ENCODE measurements around the gene CLASP2. TPM values are rescaled to one million over a fixed set of nuclear protein-coding genes. Genes with fewer than 3 reads are reported as not detected.
"Not testable (repeated sequence)": the region's sequence is repeated elsewhere in the genome, so short reads cannot be mapped to it uniquely, and the experiment has no call there.

The CLASP2 gene
- total RNA-seq, 1 donor from 2014 or later: 85.8 TPM

DNA sequence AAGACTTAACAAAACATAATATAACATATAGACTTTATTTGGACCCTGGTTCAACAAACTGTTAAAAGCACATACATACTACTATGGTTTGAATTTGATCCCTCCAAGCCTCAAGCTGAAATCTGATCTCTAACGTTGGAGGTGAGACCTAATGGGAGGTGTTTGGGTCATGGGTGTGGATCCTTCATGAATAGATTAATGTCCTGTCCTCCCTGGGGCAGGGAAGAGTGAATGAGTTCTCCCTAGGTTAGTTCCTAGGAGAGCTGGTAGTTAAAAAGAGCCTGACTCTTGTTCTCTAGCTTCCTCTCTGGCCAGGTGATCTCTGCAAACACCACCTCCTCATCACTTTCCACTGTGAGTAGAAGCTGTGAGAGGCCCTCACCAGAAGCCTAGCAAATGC is 36.4 kb downstream of the CLASP2 start:
- Mint-ChIP-seq H3K4me3 (no peak overlapping the region), H3K9me3 (peaks cover 10% of the 10 kb centered on the region), H3K27me3 (no peaks in the 10 kb centered on the region), H3K36me3 (ENCODE audit: low read depth) (peaks cover 59% of the 10 kb centered on the region), H3K27ac (no peak overlapping the region), H3K4me1 (no peaks in the 10 kb centered on the region)
- POLR2A ChIA-PET: no interaction called here
- intact Hi-C loops (cut with micrococcal nuclease): no loop called here
- no peak for DNase-seq
- TF ChIP-seq CTCF (IDR thresholded peaks at IDR 0.05): no peak
- CTCF ChIA-PET: interaction anchor here (1.3 kb wide), 1 partner anchor 106 kb away, joined by 3 read pairs; no protein-coding TSS in a partner anchor
- ATAC-seq (ENCODE audit: low read depth): no peak

DNA sequence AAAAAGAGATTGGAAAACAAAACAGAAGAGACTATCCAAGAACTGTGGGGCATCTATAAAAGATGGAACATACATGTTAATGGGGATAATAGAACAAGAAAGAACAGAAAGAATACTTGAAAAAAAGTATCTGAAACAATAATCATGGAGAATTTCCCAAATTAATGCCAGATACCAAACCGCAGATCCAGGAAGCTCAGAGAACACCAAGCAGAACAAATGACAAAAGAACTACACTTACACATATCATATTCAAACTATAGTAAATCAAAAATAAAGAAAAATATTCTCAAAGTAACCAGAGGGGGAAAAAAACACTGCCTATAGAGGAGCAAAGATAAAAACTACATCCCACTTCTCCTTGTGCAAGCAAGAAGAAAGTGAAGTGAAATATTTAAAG is 40.0 kb downstream of the CLASP2 start:
- ChIA-PET POLR2A (no interaction called here), CTCF (no interaction called here)
- Mint-ChIP-seq H3K27ac (no peak overlapping the region), H3K36me3 (ENCODE audit: low read depth) (peaks cover 51% of the 10 kb centered on the region), H3K9me3 (peaks cover 10% of the 10 kb centered on the region), H3K4me1 (no peaks in the 10 kb centered on the region), H3K27me3 (no peaks in the 10 kb centered on the region), H3K4me3 (no peak overlapping the region)
- no peak for TF ChIP-seq CTCF (IDR thresholded peaks at IDR 0.05)
- DNase-seq (no peak), ATAC-seq (ENCODE audit: low read depth) (no peak)
- intact Hi-C loops (cut with micrococcal nuclease): no loop called here

GRCh38 chr3:33673436-33673835 is 44.6 kb downstream of the CLASP2 start:
- intact Hi-C loops (cut with micrococcal nuclease); CTCF ChIA-PET; H3K27ac Mint-ChIP-seq; H3K9me3 Mint-ChIP-seq; DNase-seq; ATAC-seq (ENCODE audit: low read depth); H3K27me3 Mint-ChIP-seq; H3K4me3 Mint-ChIP-seq; H3K4me1 Mint-ChIP-seq; POLR2A ChIA-PET: not testable (repeated sequence)
- H3K36me3 Mint-ChIP-seq (ENCODE audit: low read depth): peaks cover 56% of the 10 kb centered on the region

DNA sequence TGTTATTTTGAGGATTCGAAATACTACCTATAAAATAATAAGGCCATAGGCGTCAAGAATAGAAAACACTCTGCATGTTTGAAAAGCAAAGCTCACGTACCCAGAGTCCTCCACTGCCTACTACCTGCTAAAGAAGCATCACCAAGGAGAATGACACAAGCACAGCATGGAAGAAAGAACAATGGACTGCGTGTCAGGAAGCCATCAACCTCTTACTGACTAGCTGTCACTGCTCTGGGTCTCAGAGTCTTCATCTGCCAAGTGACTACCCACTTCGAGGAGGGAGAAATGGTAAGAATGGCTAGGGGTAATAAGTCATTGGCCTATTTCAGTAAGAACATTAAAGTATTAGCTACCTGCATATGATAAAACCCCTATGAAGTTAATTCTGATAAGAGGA is 49.4 kb downstream of the CLASP2 start:
- ChIA-PET POLR2A (no interaction called here), CTCF (no interaction called here)
- intact Hi-C loops (cut with micrococcal nuclease): no loop called here
- Mint-ChIP-seq H3K27me3 (no peaks in the 10 kb centered on the region), H3K9me3 (no peaks in the 10 kb centered on the region), H3K4me1 (peaks cover 3% of the 10 kb centered on the region), H3K27ac (no peak overlapping the region), H3K36me3 (ENCODE audit: low read depth) (peaks cover 55% of the 10 kb centered on the region), H3K4me3 (no peak overlapping the region)
- ATAC-seq (ENCODE audit: low read depth) (no peak), DNase-seq (no peak)
- no peak for TF ChIP-seq CTCF (IDR thresholded peaks at IDR 0.05)

- no peak for DNase-seq
- ATAC-seq (ENCODE audit: low read depth): no peak
- Mint-ChIP-seq H3K36me3 (ENCODE audit: low read depth) (peaks cover 42% of the 10 kb centered on the region), H3K27ac (no peak overlapping the region), H3K27me3 (no peaks in the 10 kb centered on the region), H3K9me3 (no peaks in the 10 kb centered on the region), H3K4me3 (no peak overlapping the region), H3K4me1 (peaks cover 6% of the 10 kb centered on the region)
- no peak for TF ChIP-seq CTCF (IDR thresholded peaks at IDR 0.05)
- ChIA-PET CTCF (interaction anchor here (0.6 kb wide), 1 partner anchor 21 kb away, joined by 3 read pairs; no protein-coding TSS in a partner anchor), POLR2A (no interaction called here)
- intact Hi-C loops (cut with micrococcal nuclease): no loop called here
Measured at GRCh38 chr3:33665294-33665693, 52.8 kb downstream of the CLASP2 start.

GRCh38 chr3:33664195-33664594 is 53.9 kb downstream of the CLASP2 start:
- no peak overlapping the region for H3K4me3 Mint-ChIP-seq
- ATAC-seq (ENCODE audit: low read depth) (no peak), DNase-seq (no peak)
- ChIA-PET POLR2A (no interaction called here), CTCF (no interaction called here)
- peaks cover 17% of the 10 kb centered on the region for H3K4me1 Mint-ChIP-seq
- no peaks in the 10 kb centered on the region for H3K27me3 Mint-ChIP-seq
- intact Hi-C loops (cut with micrococcal nuclease): no loop called here
- TF ChIP-seq CTCF (IDR thresholded peaks at IDR 0.05): no peak
- H3K27ac Mint-ChIP-seq: no peak overlapping the region
- H3K9me3 Mint-ChIP-seq: no peaks in the 10 kb centered on the region
- H3K36me3 Mint-ChIP-seq (ENCODE audit: low read depth): peaks cover 36% of the 10 kb centered on the region

Data from activated B cell treated with CpG ODN at 0.5 μM for 24 hours (primary cell).